Lung (tissue), 12 donors: ENCODE data around the gene PRPSAP1. TPM values are rescaled to one million over a fixed set of nuclear protein-coding genes. Genes with fewer than 3 reads are reported as not detected.

Source experiments
- ATAC-seq: fragments of 200-7000 bp; cut with Tn5 transposase; one replicate; pipeline ENCODE4 v1.9.1; 2020; ENCODE audit warnings: moderate number of reproducible peaks; ENCODE audit not compliant: insufficient read depth, low FRiP score
- DNase-seq, 3 donors: peaks; one replicate each; pipeline ENCODE4 v3.0.0-alpha.2; 2013 to 2017
- H3K27ac ChIP-seq, 2 donors: one replicate each; pipeline ENCODE4 v1.5.1; 2013; ENCODE audit warnings: mild to moderate bottlenecking in 2 of 2, moderate library complexity in 2 of 2, control low read depth in 1 of 2, inconsistent platforms in 1 of 2, low read depth in 1 of 2, low read length in 1 of 2
- H3K27me3 ChIP-seq, 3 donors: one replicate each; pipeline ENCODE4 v1.5.1; 2013; ENCODE audit warnings: low read length in 2 of 3; ENCODE audit not compliant: control insufficient read depth in 3 of 3, insufficient read depth in 3 of 3
- H3K36me3 ChIP-seq, 4 donors: one replicate each; pipeline ENCODE4 v1.5.1; 2013; ENCODE audit warnings: low read length in 4 of 4, mild to moderate bottlenecking in 1 of 4, moderate library complexity in 1 of 4; ENCODE audit not compliant: control insufficient read depth in 4 of 4, insufficient read depth in 4 of 4
- H3K4me1 ChIP-seq, 5 donors: one replicate each; pipeline ENCODE4 v1.5.1; 2013; ENCODE audit warnings: low read length in 5 of 5, mild to moderate bottlenecking in 2 of 5, moderate library complexity in 1 of 5; ENCODE audit not compliant: control insufficient read depth in 5 of 5, insufficient read depth in 5 of 5
- H3K4me3 ChIP-seq: one replicate; pipeline ENCODE4 v1.5.1; 2013; ENCODE audit warnings: mild to moderate bottlenecking, control low read depth, moderate library complexity
- H3K9ac ChIP-seq, 2 donors: one replicate each; pipeline ENCODE4 v1.5.1; 2013; ENCODE audit warnings: low read length in 2 of 2, control low read depth in 1 of 2; ENCODE audit not compliant: insufficient read depth in 1 of 2
- H3K9me3 ChIP-seq, 4 donors: one replicate each; pipeline ENCODE4 v1.5.1; 2013; ENCODE audit warnings: low read length in 3 of 4, mild to moderate bottlenecking in 1 of 4, moderate library complexity in 1 of 4; ENCODE audit not compliant: control insufficient read depth in 4 of 4, insufficient read depth in 3 of 4
- WGBS, 2 donors: extraction: QIAGEN DNeasy Blood & Tissue Kit; methylation state at CpG; one replicate each; pipeline ENCODE4 v1.1.7; 2013; 5-methylcytosine and 5-hydroxymethylcytosine counted together
- polyA plus RNA-seq, 2 donors: library from polyadenylated mRNA; stranded (reverse); fragments of 200-250 nt; gene quantifications; one replicate each; pipeline ENCODE4 v1.2.1, GENCODE V29; 2013
- total RNA-seq, 2 donors: library from RNA; depleted of rRNA in 1 of 2; stranded (reverse); fragments of >200 nt in 1 of 2; gene quantifications; one replicate each; pipeline ENCODE4 v1.2.1, GENCODE V29; 2014 to 2021
- TF ChIP-seq, protein P1 (sequence below): IDR thresholded peaks from 2 replicates; pipeline ENCODE4 v1.5.1; 2012; ENCODE audit warnings: mild to moderate bottlenecking; ENCODE audit errors: control extremely low read depth, extremely low read depth
- donor health status: control.
- donor health status: control.
- donor health status: Bipolar disorder and iron deficiency.
- donor health status: healthy.
- donor health status: DM: yes; HTN: yes; CAD: no.

The PRPSAP1 gene
- total and polyA plus RNA-seq, 4 donors = 29.8 to 74.7 (median 34.6) TPM

- peaks cover 19 to 24% (median 22%) of the 10 kb centered on the region in 4 donors for H3K36me3 ChIP-seq
- WGBS, 2 donors = 72 to 75% methylated on average over 9 of the region's 9 CpGs
- ATAC-seq (no peak), DNase-seq (peak in 1 of 3 donors; percentile 24)
- H3K27ac ChIP-seq = no peak overlapping the region
- no peaks in the 10 kb centered on the region for H3K27me3 ChIP-seq
- TF ChIP-seq, protein P1, sequence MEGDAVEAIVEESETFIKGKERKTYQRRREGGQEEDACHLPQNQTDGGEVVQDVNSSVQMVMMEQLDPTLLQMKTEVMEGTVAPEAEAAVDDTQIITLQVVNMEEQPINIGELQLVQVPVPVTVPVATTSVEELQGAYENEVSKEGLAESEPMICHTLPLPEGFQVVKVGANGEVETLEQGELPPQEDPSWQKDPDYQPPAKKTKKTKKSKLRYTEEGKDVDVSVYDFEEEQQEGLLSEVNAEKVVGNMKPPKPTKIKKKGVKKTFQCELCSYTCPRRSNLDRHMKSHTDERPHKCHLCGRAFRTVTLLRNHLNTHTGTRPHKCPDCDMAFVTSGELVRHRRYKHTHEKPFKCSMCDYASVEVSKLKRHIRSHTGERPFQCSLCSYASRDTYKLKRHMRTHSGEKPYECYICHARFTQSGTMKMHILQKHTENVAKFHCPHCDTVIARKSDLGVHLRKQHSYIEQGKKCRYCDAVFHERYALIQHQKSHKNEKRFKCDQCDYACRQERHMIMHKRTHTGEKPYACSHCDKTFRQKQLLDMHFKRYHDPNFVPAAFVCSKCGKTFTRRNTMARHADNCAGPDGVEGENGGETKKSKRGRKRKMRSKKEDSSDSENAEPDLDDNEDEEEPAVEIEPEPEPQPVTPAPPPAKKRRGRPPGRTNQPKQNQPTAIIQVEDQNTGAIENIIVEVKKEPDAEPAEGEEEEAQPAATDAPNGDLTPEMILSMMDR = no peak
- peaks cover 0 to 4% (median 0%) of the 10 kb centered on the region in 5 donors for H3K4me1 ChIP-seq
- no peak overlapping the region for H3K4me3 ChIP-seq
- H3K9ac ChIP-seq = no peak overlapping the region
- no peaks in the 10 kb centered on the region for H3K9me3 ChIP-seq
These were observed 41.0 kb downstream of the PRPSAP1 start for GRCh38 chr17:76312735-76313134.

DNA sequence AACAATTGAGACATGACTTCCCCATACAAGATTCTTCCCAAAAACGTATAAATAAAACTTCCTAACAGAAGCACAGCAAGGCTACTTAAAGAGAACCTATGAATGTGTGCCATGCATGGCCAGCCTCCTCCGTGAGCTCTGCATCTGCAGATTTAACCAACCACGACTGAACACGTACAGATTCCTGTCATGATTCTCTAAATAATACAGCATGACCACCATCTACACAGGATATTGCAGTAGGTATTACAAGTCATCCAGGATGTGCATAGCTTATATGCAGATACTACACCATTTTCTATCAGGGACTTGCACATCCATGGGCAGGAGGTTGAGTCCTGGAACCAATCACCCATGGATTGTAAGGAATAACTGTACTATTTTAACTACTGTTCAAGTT, 44.3 kb downstream of the PRPSAP1 start:
- Histone ChIP-seq H3K27me3 (no peaks in the 10 kb centered on the region), H3K9me3 (no peaks in the 10 kb centered on the region), H3K4me1 (peaks cover 0 to 4% (median 0%) of the 10 kb centered on the region in 5 donors), H3K36me3 (peaks cover 16 to 24% (median 21%) of the 10 kb centered on the region in 4 donors), H3K9ac (no peak overlapping the region), H3K27ac (no peak overlapping the region), H3K4me3 (no peak overlapping the region)
- DNase-seq (no peak), ATAC-seq (no peak)
- WGBS, 2 donors = 55 to 81% methylated on average over 4 of the region's 4 CpGs
- TF ChIP-seq, protein P1 = no peak

- no peaks in the 10 kb centered on the region for H3K27me3 ChIP-seq
- peaks cover 13 to 23% (median 14%) of the 10 kb centered on the region in 4 donors for H3K36me3 ChIP-seq
- H3K9ac ChIP-seq = no peak within 1 kb of the TSS
- H3K27ac ChIP-seq = no peak within 1 kb of the TSS
- DNase-seq (no peak), ATAC-seq (no peak)
- no peak within 1 kb of the TSS for H3K4me3 ChIP-seq
- TF ChIP-seq, protein P1 = no peak
- H3K4me1 ChIP-seq = peaks cover 0 to 4% (median 0%) of the 10 kb centered on the region in 5 donors
- no peaks in the 10 kb centered on the region for H3K9me3 ChIP-seq
- 96 to 97% methylated on average over 44 of the region's 44 CpGs for WGBS, 2 donors
These were observed 45.8 kb downstream of the PRPSAP1 start, which contains the start of gene QRICH2 for GRCh38 chr17:76307966-76308338. Gene QRICH2, minus strand, starts transcription at chr17:76308276. Its CDS starts 278 bp downstream, at chr17:76307998.
